ENCODE measurements around the gene RELN.
"Not testable (repeated sequence)": the region's sequence is repeated elsewhere in the genome, so short reads cannot be mapped to it uniquely, and the experiment has no call there.

RELN gene

GRCh38 chr7:103791894-103792293 is 197.6 kb downstream of the RELN start:
- DNase-seq (ENCODE audit: low read depth in 2 of 2): no peak

- DNase-seq (ENCODE audit: low read depth in 2 of 2): not testable (repeated sequence)
Observed at GRCh38 chr7:103787041-103787440, 202.4 kb downstream of the RELN start.

GRCh38 chr7:103784646-103785286 is 204.7 kb downstream of the RELN start:
- DNase-seq (ENCODE audit: low read depth in 2 of 2): no peak

- DNase-seq (ENCODE audit: low read depth in 2 of 2): no peak
Observed at GRCh38 chr7:103781409-103781808, 208.0 kb downstream of the RELN start.

- DNase-seq (ENCODE audit: low read depth in 2 of 2): not testable (repeated sequence)
Observed at GRCh38 chr7:103780561-103780960, 208.9 kb downstream of the RELN start.

GRCh38 chr7:103777440-103777839 is 212.0 kb downstream of the RELN start:
- no peak for DNase-seq (ENCODE audit: low read depth in 2 of 2)

GRCh38 chr7:103773726-103774125 is 215.7 kb downstream of the RELN start:
- no peak for DNase-seq (ENCODE audit: low read depth in 2 of 2)

GRCh38 chr7:103772171-103772773 is 217.2 kb downstream of the RELN start:
- no peak for DNase-seq (ENCODE audit: low read depth in 2 of 2)

- no peak for DNase-seq (ENCODE audit: low read depth in 2 of 2)
Observed at GRCh38 chr7:103771294-103771693, 218.2 kb downstream of the RELN start.

- no peak for DNase-seq (ENCODE audit: low read depth in 2 of 2)
Observed at GRCh38 chr7:103766660-103767059, 222.8 kb downstream of the RELN start.

- DNase-seq (ENCODE audit: low read depth in 2 of 2): no peak
Observed at GRCh38 chr7:103765901-103766300, 223.6 kb downstream of the RELN start.

- DNase-seq (ENCODE audit: low read depth in 2 of 2): no peak
Observed at GRCh38 chr7:103764901-103765300, 224.6 kb downstream of the RELN start.

GRCh38 chr7:103762877-103763276 is 226.6 kb downstream of the RELN start:
- DNase-seq (ENCODE audit: low read depth in 2 of 2): no peak

GRCh38 chr7:103762065-103762760 is 227.2 kb downstream of the RELN start:
- no peak for DNase-seq (ENCODE audit: low read depth in 2 of 2)

GRCh38 chr7:103752995-103753394 is 236.5 kb downstream of the RELN start:
- no peak for DNase-seq (ENCODE audit: low read depth in 2 of 2)

- no peak for DNase-seq (ENCODE audit: low read depth in 2 of 2)
Observed at GRCh38 chr7:103751311-103751880, 238.1 kb downstream of the RELN start.

- no peak for DNase-seq (ENCODE audit: low read depth in 2 of 2)
Observed at GRCh38 chr7:103748680-103749079, 240.8 kb downstream of the RELN start.

GRCh38 chr7:103735377-103735776 is 254.1 kb downstream of the RELN start:
- no peak for DNase-seq (ENCODE audit: low read depth in 2 of 2)

GRCh38 chr7:103731169-103731568 is 258.3 kb downstream of the RELN start:
- DNase-seq (ENCODE audit: low read depth in 2 of 2): no peak

- no peak for DNase-seq (ENCODE audit: low read depth in 2 of 2)
Observed at GRCh38 chr7:103729026-103729425, 260.4 kb downstream of the RELN start.

GRCh38 chr7:103727982-103728610 is 261.4 kb downstream of the RELN start:
- no peak for DNase-seq (ENCODE audit: low read depth in 2 of 2)

GRCh38 chr7:103719070-103719469 is 270.4 kb downstream of the RELN start:
- DNase-seq (ENCODE audit: low read depth in 2 of 2): no peak
